H1 (cell line): ENCODE data around the gene SCN11A. TPM values are rescaled to one million over a fixed set of nuclear protein-coding genes. Genes with fewer than 3 reads are reported as not detected.

Experiments
- RFX5 ChIP-seq: IDR thresholded peaks from 2 replicates; pipeline ENCODE4 v1.6.1; 2011; ENCODE audit warnings: low read depth, low read length, improper control_type of control experiment, borderline replicate concordance
- polyA plus RNA-seq, 7 experiments: library from polyadenylated mRNA; depleted of rRNA in 3 of 7; stranded (reverse) in 5 of 7; unstranded in 2 of 7; fragments of >200 nt in 5 of 7; fragments of 200-250 nt in 2 of 7; gene quantifications; 1 replicate in 5 of 7; 2 replicates in 1 of 7; 4 replicates in 1 of 7; pipeline versions ENCODE4 v1.2.1 to v1.2.3, GENCODE V29; 2011 to 2013; ENCODE audit warnings: missing spikeins in 2 of 7, mixed read lengths in 2 of 7
- total RNA-seq: library from RNA; stranded (reverse); fragmentation: NEBNext Ultra II Directional; extraction: Animal tissue kit (Norgen Biotek cat#: 25700); gene quantifications from 2 replicates; pipeline ENCODE4 v1.2.1, GENCODE V29; 2021

SCN11A gene
- total and polyA plus RNA-seq, 2 of the 8 experiments (the other 6 are each of a cell fraction or from before 2014, with no cell fraction given) = 0.11 to 0.21 TPM

DNA sequence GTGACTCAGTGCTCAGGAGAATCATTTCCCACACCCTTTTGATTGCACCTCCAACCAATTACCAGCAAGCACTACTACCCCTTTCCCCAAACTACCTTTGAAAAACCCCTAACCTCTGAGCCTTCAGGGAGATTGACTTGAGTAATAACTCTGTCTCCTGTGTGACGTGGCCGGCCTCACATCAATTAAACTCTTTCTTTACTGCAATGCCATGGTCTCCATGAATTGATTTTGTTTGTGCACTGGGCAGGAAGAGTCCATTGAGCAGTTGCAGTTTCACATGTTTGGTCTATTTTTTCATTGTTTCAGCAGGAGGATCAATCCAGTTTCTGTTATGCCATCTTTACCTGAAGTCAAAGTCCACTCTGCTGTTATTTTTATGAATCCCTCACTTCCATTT is 32.4 kb downstream of the SCN11A start (continued):
- no peak for TF ChIP-seq RFX5
